GM21576 (cell line): Measurements from ENCODE around the gene SLC30A7.
"Not testable (repeated sequence)": the region's sequence is repeated elsewhere in the genome, so short reads cannot be mapped to it uniquely, and the experiment has no call there.

Source experiments
- ATAC-seq: cut with Tn5 transposase; IDR thresholded peaks from one replicate; pipeline ENCODE4 v1.9.1; 2021; ENCODE audit warnings: mild to moderate bottlenecking, moderate library complexity; ENCODE audit not compliant: unreplicated experiment

The SLC30A7 gene

DNA sequence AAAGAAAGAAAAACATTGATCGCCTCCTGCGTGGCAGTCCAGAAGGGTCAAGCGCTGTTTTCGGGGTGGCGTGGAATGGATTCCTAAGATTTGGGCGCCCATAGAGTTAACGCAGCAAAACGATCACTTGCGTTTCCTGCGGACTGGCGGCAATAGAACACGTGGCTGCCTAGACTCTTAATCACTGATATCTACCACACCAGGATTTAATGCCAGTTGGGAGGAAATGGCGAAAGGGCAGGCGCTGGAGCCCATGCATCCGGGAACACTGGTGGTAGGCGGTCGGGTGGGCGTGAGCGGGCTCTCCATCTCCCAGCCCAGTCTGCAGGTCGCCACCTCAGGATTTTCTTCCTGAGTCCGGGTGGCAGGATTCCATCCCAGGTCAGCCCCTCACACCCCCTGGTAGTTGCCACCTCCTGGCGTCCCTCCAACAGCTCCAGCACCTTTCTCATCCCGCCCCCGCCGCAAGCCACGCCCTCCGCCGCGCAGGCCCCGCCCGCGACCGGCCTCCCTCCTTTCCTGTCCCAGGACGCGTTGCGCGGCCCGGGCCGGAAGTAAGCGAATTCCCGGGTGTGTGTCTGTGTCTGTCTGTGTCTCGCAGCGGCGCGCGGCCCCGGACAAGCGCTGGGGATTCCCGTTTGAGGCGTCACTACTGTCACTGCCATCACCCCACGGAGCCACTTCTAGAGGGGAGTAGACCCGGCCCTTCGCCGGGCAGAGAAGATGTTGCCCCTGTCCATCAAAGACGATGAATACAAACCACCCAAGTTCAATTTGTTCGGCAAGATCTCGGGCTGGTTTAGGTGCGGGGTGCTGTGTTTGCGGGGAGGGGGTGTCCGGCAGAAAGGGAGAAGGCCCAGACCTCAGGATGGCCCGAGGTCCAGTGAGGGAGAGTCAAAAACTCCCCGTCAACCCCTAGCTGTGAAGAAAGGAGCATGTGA lies at the start of gene SLC30A7:
TSS of gene SLC30A7 (plus strand) at position 551 of the 941 bp plus-strand sequence. CDS start at position 724, 173 bp downstream.
- peak; percentile 75 for ATAC-seq

DNA sequence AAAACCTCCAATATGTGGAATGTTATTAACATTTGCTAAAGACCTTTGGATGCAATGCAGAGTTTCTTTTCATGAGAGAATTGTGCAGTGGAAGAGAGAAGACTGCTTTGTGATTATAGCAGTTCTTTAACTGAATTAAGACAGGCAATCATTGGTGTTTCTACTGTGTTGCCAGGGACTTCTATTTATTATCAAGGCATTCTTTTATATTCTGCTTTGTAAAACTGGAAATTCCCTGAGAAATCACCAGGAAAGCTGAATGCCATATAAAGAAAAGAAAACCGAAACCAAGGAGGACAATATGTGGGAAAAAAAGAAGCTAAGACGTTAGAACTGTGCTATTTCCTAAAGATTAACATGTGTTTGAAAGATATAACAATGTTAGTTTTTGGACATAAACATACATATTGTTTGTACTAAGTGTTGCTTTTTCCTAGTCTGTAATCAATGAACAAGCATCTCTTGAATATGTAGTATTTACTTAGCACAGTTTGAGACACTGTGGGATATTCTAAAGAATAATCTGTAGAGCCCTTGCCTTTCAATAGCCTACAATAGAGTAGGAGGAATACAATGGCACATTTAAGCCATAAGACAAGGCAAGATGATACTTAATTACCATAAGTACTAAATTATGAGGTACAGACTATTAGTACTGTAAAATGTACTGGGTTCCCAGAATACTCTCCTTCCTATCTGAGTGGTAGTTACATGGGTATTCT lies 48.4 kb upstream of the SLC30A7 start:
- no peak for ATAC-seq

- no peak for ATAC-seq
These were observed 44.2 kb upstream of the SLC30A7 start for GRCh38 chr1:100851726-100852125.

DNA sequence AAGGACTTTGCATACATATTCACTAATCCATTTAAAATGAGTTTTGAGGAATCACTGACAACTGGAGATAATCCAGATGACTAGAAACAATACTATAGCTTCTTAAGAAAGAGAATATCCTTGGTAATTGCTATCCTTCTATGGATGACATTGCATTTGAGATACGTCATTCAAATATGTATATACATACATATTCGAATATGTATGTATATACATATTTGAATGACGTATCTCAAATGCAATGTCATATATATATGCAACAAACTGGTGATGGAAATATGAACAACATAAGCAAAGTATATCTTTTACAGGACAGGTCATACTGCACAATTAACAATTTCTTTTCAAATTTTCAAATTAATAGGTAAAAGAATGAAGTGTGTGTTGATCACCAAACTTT lies 42.9 kb upstream of the SLC30A7 start:
- no peak for ATAC-seq

GRCh38 chr1:100855116-100855515 lies 40.8 kb upstream of the SLC30A7 start:
- not testable (repeated sequence) for ATAC-seq

- ATAC-seq = no peak
These were observed 35.4 kb upstream of the SLC30A7 start for GRCh38 chr1:100860397-100860991.

- no peak for ATAC-seq
These were observed 34.5 kb upstream of the SLC30A7 start for GRCh38 chr1:100861379-100861778.

GRCh38 chr1:100862591-100862990 lies 33.3 kb upstream of the SLC30A7 start:
- ATAC-seq = no peak

DNA sequence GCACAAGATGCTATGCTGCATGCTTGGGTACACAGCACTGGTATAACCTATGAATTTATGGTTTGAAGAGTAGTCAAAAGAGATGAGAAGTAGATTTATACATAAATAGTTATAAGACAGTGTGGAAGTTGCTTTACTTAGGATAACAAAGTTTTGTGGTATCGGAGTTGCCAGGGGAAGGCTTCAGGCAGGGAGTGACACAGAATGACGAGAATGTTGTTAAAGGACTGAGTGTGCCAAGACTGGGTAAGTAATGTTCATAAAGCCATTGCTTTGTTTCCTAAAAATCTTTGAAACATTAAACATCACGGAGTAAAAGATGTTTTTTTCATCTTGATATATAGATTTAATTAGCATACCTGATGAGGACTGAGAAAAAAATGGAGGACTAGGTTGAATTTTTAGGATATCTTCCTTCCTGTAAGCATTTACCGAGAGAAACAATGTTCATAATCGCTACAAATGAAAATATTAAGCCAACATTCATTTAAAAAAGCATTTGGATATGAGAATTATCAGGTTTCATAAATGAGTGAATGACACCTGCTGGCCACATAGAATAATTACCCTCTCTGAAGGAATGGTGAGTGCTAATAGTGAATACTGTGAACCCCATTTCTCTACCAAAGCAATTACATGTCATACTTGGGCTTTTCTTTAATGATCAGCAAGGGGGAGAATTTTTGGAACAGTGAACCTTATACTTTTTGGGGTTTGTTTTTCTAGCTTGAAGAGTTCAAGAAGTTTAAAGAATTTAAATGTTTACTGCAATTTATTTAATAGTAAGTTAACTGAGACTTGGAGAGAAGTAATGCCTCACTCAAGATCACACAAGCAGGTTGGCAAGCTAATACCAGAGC lies 29.6 kb upstream of the SLC30A7 start:
- ATAC-seq = peak; percentile 51

- ATAC-seq = no peak
These were observed 29.0 kb upstream of the SLC30A7 start for GRCh38 chr1:100866901-100867206.

DNA sequence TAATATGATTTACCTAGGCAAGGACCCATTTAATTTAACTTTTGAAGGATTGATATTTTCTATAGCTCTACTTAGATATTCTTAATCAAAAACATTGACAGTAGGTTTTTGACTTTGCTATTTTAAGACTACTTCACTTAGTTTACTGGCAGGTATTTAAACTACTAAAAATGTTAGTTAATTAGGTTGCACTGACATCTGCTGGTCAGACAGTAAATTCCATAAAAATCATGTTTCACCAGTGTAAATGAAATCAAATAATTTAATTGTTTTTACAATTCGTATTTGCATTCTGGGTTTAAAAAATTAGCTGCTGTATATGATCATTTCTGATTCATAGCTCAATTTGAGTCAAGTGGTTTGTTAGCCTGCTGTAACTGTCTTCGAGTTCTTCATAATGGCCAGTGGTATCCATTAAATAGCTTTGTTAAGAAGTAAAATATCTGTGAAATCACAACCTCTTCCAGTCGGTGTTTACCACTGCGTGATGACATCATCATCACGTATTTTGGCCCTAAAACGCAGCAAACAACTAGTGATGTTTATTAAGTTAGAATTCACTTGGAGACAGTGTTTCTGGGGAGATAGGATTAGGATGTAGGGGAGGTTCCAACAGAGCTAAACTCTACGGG lies 27.4 kb upstream of the SLC30A7 start:
- ATAC-seq = no peak

GRCh38 chr1:100869996-100870395 lies 25.9 kb upstream of the SLC30A7 start:
- peak; percentile 52 for ATAC-seq

DNA sequence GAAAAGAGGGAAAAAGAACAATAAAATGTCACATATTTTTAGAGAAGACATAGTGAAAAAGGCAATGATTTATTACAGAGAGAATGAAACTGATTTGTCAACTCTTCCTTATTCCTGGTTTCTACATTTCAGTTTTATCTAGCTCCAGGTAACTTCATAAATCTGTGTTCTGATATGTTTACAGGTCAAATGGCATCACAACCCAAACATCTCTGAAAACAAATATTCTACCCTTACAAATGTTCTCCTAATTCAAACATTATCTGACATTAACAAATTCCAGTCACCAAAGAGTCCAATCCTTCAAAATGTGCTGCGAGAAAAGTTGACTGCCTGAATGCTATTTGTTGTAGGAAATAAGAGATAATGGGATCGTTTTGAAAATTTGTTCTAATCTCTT lies 21.5 kb upstream of the SLC30A7 start:
- no peak for ATAC-seq

DNA sequence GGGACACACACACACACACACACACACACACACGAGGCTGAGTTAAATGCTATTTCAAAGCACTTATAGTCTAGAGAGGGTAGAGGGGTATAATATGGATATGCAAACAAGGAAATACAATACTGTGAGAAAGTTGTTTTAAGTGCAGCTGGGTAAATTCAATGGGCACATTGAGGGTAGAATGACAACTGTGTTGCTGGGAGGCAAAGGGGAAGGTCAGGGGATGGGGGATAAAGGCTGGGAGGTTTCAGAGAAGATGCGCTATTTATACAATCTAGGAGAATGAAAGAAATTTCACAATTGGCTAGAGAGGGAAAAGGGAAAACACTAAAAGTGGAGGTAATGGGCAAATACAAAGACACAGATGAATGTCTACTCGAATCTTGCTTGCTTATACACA lies 20.7 kb upstream of the SLC30A7 start:
- no peak for ATAC-seq

DNA sequence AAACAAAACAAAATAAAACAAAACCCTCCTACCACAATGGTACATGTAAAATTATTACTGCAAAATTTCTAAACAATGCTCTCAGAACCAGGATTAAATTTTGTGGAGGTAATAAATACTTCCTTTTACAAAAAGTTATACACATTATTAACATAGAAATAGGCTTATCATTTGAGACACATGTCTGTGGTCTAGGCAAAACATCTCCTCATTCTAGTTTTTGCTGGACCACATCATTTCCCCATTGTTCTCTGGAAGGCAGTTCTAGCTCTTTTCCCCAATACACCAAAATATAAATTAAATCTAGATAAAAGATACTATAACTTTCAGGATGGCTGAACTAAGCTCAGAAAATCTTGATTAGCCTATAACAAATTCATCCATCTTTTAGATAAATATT lies 19.6 kb upstream of the SLC30A7 start:
- ATAC-seq = no peak

DNA sequence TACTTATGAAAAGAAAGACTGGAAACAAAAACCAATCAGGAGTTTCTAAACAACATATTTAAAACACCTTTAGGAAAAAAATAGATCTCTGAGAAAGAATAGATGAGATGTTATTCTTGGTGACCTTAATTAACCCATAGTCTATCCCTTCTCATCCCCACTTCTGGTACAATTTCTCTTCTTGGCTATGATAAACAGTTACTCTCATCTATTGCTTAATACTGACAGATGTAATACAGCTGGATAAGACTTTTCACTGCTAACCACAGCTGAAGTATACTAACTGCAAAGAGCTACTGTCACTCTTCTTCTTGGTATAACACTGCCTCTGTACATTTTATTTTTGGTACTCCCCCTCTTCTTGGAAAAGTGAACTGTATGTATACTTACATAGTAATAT lies 16.5 kb upstream of the SLC30A7 start:
- no peak for ATAC-seq

GRCh38 chr1:100881687-100882086 lies 14.2 kb upstream of the SLC30A7 start:
- no peak for ATAC-seq

GRCh38 chr1:100882698-100883097 lies 13.2 kb upstream of the SLC30A7 start:
- ATAC-seq = no peak

DNA sequence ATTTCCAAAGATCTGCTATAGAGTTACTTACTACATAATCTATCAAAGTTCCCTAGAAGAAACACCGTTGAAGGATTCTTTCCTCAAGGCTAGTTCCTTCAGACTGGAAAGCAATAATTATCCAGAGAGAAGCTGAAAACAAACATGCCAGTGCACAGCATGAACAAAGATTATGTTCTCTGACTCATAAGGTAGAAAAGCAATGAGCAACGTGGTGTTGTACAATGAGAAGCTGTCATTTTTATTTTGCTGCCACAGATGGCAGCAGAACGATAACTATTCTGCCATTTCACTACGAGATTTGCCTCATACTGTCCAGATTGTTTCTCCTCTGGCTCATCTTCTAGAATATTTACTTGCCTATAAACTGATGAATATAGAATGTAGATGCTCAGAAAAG lies 11.9 kb upstream of the SLC30A7 start:
- ATAC-seq = no peak

DNA sequence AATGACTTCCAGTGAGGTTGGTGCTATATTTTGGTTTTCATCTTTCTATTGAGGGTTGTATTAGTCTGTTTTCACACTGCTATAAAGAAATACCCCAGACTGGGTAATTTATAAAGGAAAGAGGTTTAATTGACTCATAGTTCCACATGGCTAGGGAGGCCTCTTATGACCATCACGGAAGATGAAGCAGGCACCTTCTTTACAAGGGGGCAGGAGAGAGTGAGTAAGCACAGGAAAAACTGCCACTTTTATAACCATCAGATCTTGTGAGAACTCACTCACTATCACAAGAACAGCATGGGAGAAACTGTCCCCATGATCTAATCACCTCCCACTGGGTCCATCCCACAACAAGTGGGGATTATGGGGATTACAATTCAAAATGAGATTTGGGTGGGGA lies 6.9 kb upstream of the SLC30A7 start:
- not testable (repeated sequence) for ATAC-seq
